ENCODE measurements around the gene LTB. TPM values are rescaled to one million over a fixed set of nuclear protein-coding genes. Genes with fewer than 3 reads are reported as not detected.
A peak's percentile ranks its signal among the peaks of the same experiment; 100 is the strongest.

LTB gene
- total RNA-seq, 1 experiment from 2014 or later, result not detected

DNA sequence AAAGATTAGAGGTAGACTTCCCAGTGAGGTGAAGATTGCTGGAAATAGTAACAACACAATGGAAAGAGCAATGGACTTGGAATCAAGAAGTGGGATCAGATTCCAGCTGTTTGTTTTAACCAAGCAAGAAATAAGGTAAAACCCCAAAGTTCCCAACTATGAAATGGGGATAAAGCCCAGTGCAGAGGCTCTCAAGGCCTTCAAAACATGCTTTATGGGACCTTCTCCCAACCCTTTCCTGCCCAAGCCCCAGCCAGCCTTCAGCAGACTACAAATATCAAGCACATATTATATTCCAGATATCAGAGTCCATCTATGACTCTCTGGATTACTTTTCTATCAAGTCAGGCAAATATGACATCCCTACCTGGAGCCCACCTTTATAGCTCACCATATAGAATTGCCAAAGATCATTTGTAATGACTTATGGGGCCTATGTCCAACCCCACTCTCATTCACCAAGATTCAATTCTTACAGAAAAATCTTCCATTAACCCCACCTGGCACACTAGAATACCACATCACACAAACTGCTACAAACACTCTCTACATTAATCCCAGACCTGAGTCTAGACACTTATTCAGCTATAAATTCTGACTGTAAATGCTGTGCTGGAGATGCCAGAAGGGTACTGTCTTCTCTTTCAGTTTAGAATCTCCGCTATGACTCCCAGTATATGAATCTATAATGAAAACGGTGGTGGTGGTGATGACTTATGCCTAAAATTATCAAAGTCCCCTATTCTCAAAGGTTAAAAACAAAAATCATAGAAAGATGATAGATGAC lies 46.5 kb downstream of the LTB start:
- Histone ChIP-seq H2AK5ac (ENCODE audit: insufficient read length, low read length) (no peak overlapping the region), H4K5ac (ENCODE audit: insufficient read length, low read depth, low read length) (no peak overlapping the region), H4K91ac (ENCODE audit: insufficient read length, low read depth, low read length) (no peak overlapping the region), H2AFZ (ENCODE audit: low read length) (no peak overlapping the region), H2BK5ac (ENCODE audit: insufficient read length, low read length) (no peak overlapping the region), H3K4me1 (ENCODE audit: insufficient read depth, low read length) (peaks cover 2% of the 10 kb centered on the region; the same call in 1 of the 2 replicates), H3K9ac (ENCODE audit: extremely low read depth, insufficient read length, low read length) (no peak overlapping the region), H3K79me2 (ENCODE audit: insufficient read depth, low read length) (peaks cover 25% of the 10 kb centered on the region), H3K18ac (ENCODE audit: insufficient read length, low read depth, low read length) (no peak overlapping the region), H3K56ac (ENCODE audit: insufficient read length, low read depth, low read length) (no peak overlapping the region), H3T11ph (ENCODE audit: low read length) (no peak overlapping the region), H2BK12ac (ENCODE audit: insufficient read length, low read depth, low read length) (no peak overlapping the region), H3K4ac (ENCODE audit: low read depth, low read length) (no peak overlapping the region), H3K27ac (ENCODE audit: insufficient read length, low read depth, low read length) (no peak overlapping the region), H3K14ac (ENCODE audit: insufficient read depth, low read length) (no peak overlapping the region), H3K79me1 (ENCODE audit: insufficient read depth, low read depth, low read length, poor library complexity, severe bottlenecking) (peaks cover 16% of the 10 kb centered on the region), H4K8ac (replicated peaks; ENCODE audit: insufficient read length, low read depth, low read length) (no peak overlapping the region), H3K9me3 (ENCODE audit: control insufficient read depth, low read depth, low read length) (no peaks in the 10 kb centered on the region), H4K20me1 (ENCODE audit: control insufficient read depth, insufficient read depth, insufficient read length) (peaks cover 4% of the 10 kb centered on the region), H3K23me2 (ENCODE audit: insufficient read length, low read depth, low read length, poor library complexity, severe bottlenecking) (peaks cover 5% of the 10 kb centered on the region), H3K23ac (ENCODE audit: insufficient read length, low read depth, low read length) (no peak overlapping the region), H3K27me3 (ENCODE audit: insufficient read depth, low read length) (no peaks in the 10 kb centered on the region), H3K4me2 (ENCODE audit: insufficient read depth, insufficient read length, low read length) (no peak overlapping the region), H2BK20ac (ENCODE audit: low read depth, low read length, poor library complexity, severe bottlenecking) (no peak overlapping the region), H2BK15ac (ENCODE audit: low read depth, low read length) (no peak overlapping the region), H2BK120ac (ENCODE audit: low read depth, low read length, poor library complexity, severe bottlenecking) (no peak overlapping the region)
- no peaks in the 10 kb centered on the region for H3K9me3 Mint-ChIP-seq
- peak overlapping the region in 1 of 3 experiments; percentile 46; a peak in 3 of 7 replicates for H3K27ac Mint-ChIP-seq
- TF ChIP-seq, protein P1, sequence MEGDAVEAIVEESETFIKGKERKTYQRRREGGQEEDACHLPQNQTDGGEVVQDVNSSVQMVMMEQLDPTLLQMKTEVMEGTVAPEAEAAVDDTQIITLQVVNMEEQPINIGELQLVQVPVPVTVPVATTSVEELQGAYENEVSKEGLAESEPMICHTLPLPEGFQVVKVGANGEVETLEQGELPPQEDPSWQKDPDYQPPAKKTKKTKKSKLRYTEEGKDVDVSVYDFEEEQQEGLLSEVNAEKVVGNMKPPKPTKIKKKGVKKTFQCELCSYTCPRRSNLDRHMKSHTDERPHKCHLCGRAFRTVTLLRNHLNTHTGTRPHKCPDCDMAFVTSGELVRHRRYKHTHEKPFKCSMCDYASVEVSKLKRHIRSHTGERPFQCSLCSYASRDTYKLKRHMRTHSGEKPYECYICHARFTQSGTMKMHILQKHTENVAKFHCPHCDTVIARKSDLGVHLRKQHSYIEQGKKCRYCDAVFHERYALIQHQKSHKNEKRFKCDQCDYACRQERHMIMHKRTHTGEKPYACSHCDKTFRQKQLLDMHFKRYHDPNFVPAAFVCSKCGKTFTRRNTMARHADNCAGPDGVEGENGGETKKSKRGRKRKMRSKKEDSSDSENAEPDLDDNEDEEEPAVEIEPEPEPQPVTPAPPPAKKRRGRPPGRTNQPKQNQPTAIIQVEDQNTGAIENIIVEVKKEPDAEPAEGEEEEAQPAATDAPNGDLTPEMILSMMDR (conservative IDR thresholded peaks at IDR 0.05), result no peak
- no peak for DNase-seq
- H3K4me1 Mint-ChIP-seq, result peaks cover 36 to 42% of the 10 kb centered on the region in 2 experiments
- no peak overlapping the region; a peak in 1 of 5 replicates for H3K4me3 Mint-ChIP-seq
- H3K36me3 Mint-ChIP-seq (ENCODE audit: insufficient read depth in 1 of 3, low read depth in 3 of 3), result peaks cover 86 to 98% (median 97%) of the 10 kb centered on the region in 3 experiments
- no peaks in the 10 kb centered on the region for H3K27me3 Mint-ChIP-seq (ENCODE audit: low read depth)
- no CpG with 5 or more reads among the region's 2 CpGs for WGBS (ENCODE audit: extremely low coverage, insufficient read length, low lambda C conversion rate)
